Kidney epithelial cell (primary cell): Measurements from ENCODE around the gene CCDC85A. TPM values are rescaled to one million over a fixed set of nuclear protein-coding genes. Genes with fewer than 3 reads are reported as not detected.

Experiments
- DNase-seq: peaks from one replicate; pipeline ENCODE4 v3.0.0-alpha.2; 2010; ENCODE audit warnings: low read depth
- H3K27me3 ChIP-seq: 2 replicates; pipeline ENCODE4 v1.6.0; 2011; ENCODE audit warnings: low read length; ENCODE audit not compliant: control insufficient read depth, insufficient read depth
- H3K36me3 ChIP-seq: 2 replicates; pipeline ENCODE4 v1.5.1; 2011; ENCODE audit warnings: low read length; ENCODE audit not compliant: control insufficient read depth, insufficient read depth
- H3K4me3 ChIP-seq: 2 replicates; pipeline ENCODE4 v1.5.1; 2011; ENCODE audit warnings: low read depth, mild to moderate bottlenecking, control low read depth, low read length
- total RNA-seq: library from RNA; depleted of rRNA; stranded (reverse); fragments of >200 nt; gene quantifications from 2 replicates; pipeline ENCODE4 v1.2.3, GENCODE V29; 2015
- TF ChIP-seq, protein P1 (sequence below): IDR thresholded peaks from 2 replicates; pipeline ENCODE4 v1.5.1; 2011; ENCODE audit warnings: mild to moderate bottlenecking, moderate library complexity, low read length, control low read depth, inconsistent platforms; ENCODE audit not compliant: insufficient read depth, poor library complexity, severe bottlenecking

The CCDC85A gene
- total RNA-seq, 1 donor from 2014 or later = 0.29 TPM

DNA sequence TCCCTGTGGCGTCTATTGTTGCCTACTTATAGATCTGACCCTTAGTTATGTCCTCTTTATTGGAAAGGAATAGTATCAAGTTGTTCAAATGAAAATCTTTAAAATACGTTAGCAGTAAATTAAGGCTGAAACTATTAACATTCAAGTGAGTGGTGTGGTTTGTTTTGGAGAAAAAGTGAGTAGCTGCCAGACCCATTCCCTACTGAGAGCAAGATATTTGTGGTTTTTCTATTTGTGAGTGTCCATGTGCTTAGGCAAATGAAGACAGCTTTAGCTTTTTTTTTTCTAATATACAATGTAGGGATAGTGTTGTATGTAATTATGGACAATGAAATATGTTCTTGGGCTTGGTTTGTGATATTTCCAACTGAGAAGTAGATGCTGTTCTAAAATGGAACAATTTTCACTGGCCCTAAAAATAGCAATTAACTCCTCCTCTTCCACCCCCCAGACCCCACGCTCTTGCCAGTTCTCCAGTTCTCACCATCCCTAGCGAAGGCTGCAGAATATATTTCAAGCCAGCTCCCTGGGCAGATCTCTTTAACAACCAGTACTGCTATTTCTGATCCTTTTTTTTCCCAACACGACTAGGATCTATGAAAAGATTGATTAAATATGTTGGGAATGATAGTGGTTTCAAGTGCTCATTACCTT is 83.1 kb downstream of the CCDC85A start:
- Histone ChIP-seq H3K36me3 (no peaks in the 10 kb centered on the region), H3K27me3 (no peaks in the 10 kb centered on the region), H3K4me3 (no peak overlapping the region)
- DNase-seq = no peak
- TF ChIP-seq, protein P1, sequence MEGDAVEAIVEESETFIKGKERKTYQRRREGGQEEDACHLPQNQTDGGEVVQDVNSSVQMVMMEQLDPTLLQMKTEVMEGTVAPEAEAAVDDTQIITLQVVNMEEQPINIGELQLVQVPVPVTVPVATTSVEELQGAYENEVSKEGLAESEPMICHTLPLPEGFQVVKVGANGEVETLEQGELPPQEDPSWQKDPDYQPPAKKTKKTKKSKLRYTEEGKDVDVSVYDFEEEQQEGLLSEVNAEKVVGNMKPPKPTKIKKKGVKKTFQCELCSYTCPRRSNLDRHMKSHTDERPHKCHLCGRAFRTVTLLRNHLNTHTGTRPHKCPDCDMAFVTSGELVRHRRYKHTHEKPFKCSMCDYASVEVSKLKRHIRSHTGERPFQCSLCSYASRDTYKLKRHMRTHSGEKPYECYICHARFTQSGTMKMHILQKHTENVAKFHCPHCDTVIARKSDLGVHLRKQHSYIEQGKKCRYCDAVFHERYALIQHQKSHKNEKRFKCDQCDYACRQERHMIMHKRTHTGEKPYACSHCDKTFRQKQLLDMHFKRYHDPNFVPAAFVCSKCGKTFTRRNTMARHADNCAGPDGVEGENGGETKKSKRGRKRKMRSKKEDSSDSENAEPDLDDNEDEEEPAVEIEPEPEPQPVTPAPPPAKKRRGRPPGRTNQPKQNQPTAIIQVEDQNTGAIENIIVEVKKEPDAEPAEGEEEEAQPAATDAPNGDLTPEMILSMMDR = no peak

DNA sequence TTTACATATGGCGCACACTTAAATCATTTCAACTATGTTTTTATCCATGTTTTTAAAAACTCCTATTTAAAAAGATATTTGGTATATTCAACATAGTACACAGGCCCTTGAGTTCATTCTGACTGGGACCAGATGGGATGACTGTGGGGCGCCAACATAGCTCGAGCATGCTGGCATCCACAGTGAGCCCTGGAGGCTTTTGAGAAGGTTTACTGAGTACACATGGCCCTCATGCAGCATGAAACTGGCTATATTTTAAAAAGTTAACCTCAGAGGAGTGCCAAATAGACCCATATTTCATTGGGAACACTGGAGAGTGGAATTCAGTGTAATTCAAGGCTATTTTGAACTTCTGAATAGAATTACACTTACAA is 83.6 kb downstream of the CCDC85A start:
- H3K36me3 ChIP-seq = no peaks in the 10 kb centered on the region
- no peak for DNase-seq
- no peak overlapping the region for H3K4me3 ChIP-seq

DNA sequence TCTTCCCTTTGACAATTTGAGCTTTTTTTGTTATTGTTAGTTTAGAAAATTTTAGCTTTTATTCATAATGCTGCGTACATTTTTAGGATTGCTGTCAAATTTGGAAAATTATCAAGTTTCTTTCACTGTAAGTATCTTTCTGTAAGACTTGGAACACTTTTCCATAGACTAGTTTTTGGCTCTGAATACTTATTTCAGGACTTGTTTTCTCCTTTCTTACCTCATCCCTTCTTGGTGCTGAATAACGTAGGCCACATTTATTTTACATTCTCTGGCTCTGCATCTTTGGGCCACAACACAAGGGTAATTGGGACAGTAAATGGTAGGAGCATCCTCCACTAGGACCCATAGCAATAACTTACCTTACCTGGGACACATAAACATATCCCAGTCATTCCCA is 85.1 kb downstream of the CCDC85A start:
- TF ChIP-seq, protein P1 = no peak
- H3K27me3 ChIP-seq = no peaks in the 10 kb centered on the region
- no peak for DNase-seq
- H3K4me3 ChIP-seq = no peak overlapping the region
- H3K36me3 ChIP-seq = no peaks in the 10 kb centered on the region

More for the DNA sequence above, 83.6 kb downstream of the CCDC85A start:
- no peaks in the 10 kb centered on the region for H3K27me3 ChIP-seq
- TF ChIP-seq, protein P1 = no peak

DNA sequence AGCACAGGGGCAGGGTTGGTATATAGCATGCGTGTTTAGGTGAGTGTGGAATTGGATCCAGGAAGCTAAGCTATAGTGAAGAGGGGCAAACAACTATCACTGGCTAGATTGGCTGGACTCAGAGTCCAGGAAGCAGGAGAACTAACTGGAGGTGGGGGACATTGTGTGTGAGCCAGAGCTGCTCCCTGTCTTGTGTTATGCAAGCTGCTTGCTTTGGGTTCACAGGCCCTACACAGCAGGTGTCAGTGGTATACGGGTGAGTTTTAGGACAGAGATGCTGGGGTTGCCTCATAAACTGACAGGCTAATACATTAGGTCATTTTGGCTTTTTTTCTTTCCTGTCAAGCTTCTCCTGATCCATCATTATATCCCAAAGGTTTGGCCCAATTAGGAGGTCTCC is 87.5 kb downstream of the CCDC85A start:
- no peaks in the 10 kb centered on the region for H3K27me3 ChIP-seq
- no peak for DNase-seq
- no peak overlapping the region for H3K4me3 ChIP-seq
- TF ChIP-seq, protein P1 = no peak
- no peaks in the 10 kb centered on the region for H3K36me3 ChIP-seq

DNA sequence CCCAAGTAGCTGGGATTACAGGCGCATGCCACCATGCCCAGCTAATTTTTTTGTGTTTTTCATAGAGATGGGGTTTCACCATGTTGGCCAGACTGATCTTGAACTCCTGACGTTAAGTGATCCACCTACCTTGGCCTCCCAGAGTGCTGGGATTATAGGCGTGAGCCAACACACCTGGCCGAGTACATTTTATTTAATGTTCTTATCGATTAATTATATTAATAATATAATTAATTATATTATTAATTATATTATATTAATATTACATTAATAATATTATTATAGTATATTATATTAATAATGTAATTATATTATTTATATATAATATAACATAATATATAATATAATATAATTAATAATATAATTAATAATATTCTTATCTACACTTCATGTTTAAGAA is 101.4 kb downstream of the CCDC85A start:
- no peaks in the 10 kb centered on the region for H3K27me3 ChIP-seq
- no peaks in the 10 kb centered on the region for H3K36me3 ChIP-seq
- TF ChIP-seq, protein P1 = no peak
- no peak overlapping the region for H3K4me3 ChIP-seq
- DNase-seq = no peak

DNA sequence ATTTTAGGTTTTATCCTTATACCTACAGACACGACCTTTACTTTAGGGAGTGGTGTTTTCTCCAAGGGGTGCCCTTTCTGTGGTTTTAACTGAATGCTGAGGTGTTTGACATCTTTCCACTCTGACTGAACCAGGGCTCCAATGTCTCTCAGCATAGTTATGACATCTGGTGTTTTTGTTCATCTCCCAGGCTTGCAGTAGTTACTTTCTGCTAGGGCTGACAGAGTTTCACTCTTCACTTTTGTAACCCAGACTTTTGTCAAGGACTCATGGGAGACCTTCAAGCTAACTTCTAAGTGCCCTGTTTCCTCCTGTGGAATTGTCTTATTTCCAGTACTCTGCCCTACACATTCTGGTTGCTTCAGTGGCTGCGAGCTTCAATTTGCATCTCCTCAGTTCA is 103.1 kb downstream of the CCDC85A start:
- Histone ChIP-seq H3K27me3 (no peaks in the 10 kb centered on the region), H3K36me3 (no peaks in the 10 kb centered on the region), H3K4me3 (no peak overlapping the region)
- TF ChIP-seq, protein P1 = no peak
- no peak for DNase-seq
